ENCODE measurements around the gene CACNA1I.

GRCh38 chr22:39617970-39618757 lies 47.6 kb downstream of the CACNA1I start:
- TF ChIP-seq CTCF (IDR thresholded peaks at IDR 0.05), result no peak
- no peak for TF ChIP-seq POLR2A (IDR thresholded peaks at IDR 0.05)
- no peak for TF ChIP-seq POLR2AphosphoS5 (IDR thresholded peaks at IDR 0.05)
